IMR-90 (cell line): Measurements from ENCODE around the gene NHP2.

Source experiments
- BHLHE40 ChIP-seq: fragments of 150-350 bp; IDR thresholded peaks from 2 replicates; pipeline ENCODE4 v1.6.1; 2016; ENCODE audit warnings: mild to moderate bottlenecking, low read depth, low read length
- TF ChIP-seq, protein P1 (sequence below): conservative IDR thresholded peaks from 2 replicates; pipeline ENCODE4 v1.5.1; 2012; ENCODE audit warnings: mild to moderate bottlenecking, low read depth, low read length, improper control_type of control experiment

DNA sequence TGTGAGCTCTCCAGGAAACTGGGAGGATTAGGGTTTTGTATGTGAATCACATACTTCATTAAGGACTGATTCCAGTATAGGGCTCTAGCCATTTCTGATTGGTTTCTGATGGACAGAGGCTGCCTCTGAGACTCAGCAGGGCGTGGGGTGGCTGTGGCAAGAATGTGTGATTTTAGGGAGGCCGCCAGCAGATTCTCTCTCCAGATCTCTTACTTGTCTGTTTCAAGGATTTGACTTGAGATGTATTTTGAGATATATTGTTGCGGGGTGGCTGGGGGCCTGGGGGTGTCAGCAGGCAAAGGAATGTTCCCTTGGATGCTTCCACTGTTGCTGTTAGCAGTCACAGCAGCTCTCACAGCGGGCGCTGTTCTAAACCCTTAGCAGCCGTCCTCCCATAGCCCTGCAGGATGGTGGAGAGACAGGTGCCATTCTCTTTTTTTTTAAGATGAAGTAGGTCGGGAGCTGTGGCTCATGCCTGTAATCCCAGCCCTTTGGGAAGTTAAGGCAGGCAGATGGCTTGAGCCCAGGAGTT lies 42.7 kb upstream of the NHP2 start:
- TF ChIP-seq, protein P1, sequence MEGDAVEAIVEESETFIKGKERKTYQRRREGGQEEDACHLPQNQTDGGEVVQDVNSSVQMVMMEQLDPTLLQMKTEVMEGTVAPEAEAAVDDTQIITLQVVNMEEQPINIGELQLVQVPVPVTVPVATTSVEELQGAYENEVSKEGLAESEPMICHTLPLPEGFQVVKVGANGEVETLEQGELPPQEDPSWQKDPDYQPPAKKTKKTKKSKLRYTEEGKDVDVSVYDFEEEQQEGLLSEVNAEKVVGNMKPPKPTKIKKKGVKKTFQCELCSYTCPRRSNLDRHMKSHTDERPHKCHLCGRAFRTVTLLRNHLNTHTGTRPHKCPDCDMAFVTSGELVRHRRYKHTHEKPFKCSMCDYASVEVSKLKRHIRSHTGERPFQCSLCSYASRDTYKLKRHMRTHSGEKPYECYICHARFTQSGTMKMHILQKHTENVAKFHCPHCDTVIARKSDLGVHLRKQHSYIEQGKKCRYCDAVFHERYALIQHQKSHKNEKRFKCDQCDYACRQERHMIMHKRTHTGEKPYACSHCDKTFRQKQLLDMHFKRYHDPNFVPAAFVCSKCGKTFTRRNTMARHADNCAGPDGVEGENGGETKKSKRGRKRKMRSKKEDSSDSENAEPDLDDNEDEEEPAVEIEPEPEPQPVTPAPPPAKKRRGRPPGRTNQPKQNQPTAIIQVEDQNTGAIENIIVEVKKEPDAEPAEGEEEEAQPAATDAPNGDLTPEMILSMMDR = no peak
- no peak for TF ChIP-seq BHLHE40
